H9 (cell line): Measurements from ENCODE around the gene EDA. TPM values are rescaled to one million over a fixed set of nuclear protein-coding genes. Genes with fewer than 3 reads are reported as not detected.

Source experiments
- DNase-seq: peaks from one replicate; pipeline ENCODE4 v3.0.0-alpha.2; 2017
- H2AFZ ChIP-seq: one replicate; pipeline ENCODE4 v1.6.1; 2013; ENCODE audit warnings: mild to moderate bottlenecking, low read length, control low read depth, moderate library complexity
- H2AK5ac ChIP-seq: 2 replicates; pipeline ENCODE4 v1.6.1; 2013; ENCODE audit warnings: low read length, control low read depth, mixed read lengths; ENCODE audit not compliant: insufficient read length
- H2BK120ac ChIP-seq: one replicate; pipeline ENCODE4 v1.6.1; 2013; ENCODE audit warnings: low read depth, mild to moderate bottlenecking, low read length, control low read depth, inconsistent platforms; ENCODE audit not compliant: poor library complexity, severe bottlenecking
- H2BK12ac ChIP-seq: 2 replicates; pipeline ENCODE4 v1.6.1; 2013; ENCODE audit warnings: low read length, control low read depth, mixed read lengths, low read depth; ENCODE audit not compliant: insufficient read length
- H2BK15ac ChIP-seq: 2 replicates; pipeline ENCODE4 v1.6.1; 2013; ENCODE audit warnings: low read depth, low read length, control low read depth
- H2BK20ac ChIP-seq: one replicate; pipeline ENCODE4 v1.6.1; 2013; ENCODE audit warnings: low read depth, mild to moderate bottlenecking, low read length, control low read depth, inconsistent platforms; ENCODE audit not compliant: poor library complexity, severe bottlenecking
- H2BK5ac ChIP-seq: 2 replicates; pipeline ENCODE4 v1.6.1; 2013; ENCODE audit warnings: low read length, control low read depth, mixed read lengths; ENCODE audit not compliant: insufficient read length
- H3K14ac ChIP-seq: 2 replicates; pipeline ENCODE4 v1.6.1; 2013; ENCODE audit warnings: low read length, control low read depth; ENCODE audit not compliant: insufficient read depth
- H3K18ac ChIP-seq: 2 replicates; pipeline ENCODE4 v1.6.1; 2013; ENCODE audit warnings: low read depth, mild to moderate bottlenecking, mixed read lengths, low read length, control low read depth; ENCODE audit not compliant: insufficient read length
- H3K23ac ChIP-seq: 2 replicates; pipeline ENCODE4 v1.6.1; 2013; ENCODE audit warnings: low read length, control low read depth, mixed read lengths, low read depth; ENCODE audit not compliant: insufficient read length
- H3K23me2 ChIP-seq: 2 replicates; pipeline ENCODE4 v1.6.1; 2013; ENCODE audit warnings: low read depth, mild to moderate bottlenecking, mixed read lengths, low read length, control low read depth; ENCODE audit not compliant: insufficient read length, poor library complexity, severe bottlenecking
- H3K27ac ChIP-seq: 2 replicates; pipeline ENCODE4 v1.5.1; 2013; ENCODE audit warnings: low read length, control low read depth, mixed read lengths, low read depth; ENCODE audit not compliant: insufficient read length
- H3K27me3 ChIP-seq: 2 replicates; pipeline ENCODE4 v1.6.1; 2013; ENCODE audit warnings: low read length, control low read depth, inconsistent platforms; ENCODE audit not compliant: insufficient read depth
- H3K4ac ChIP-seq: 2 replicates; pipeline ENCODE4 v1.6.1; 2013; ENCODE audit warnings: low read depth, mild to moderate bottlenecking, control low read depth, inconsistent platforms, low read length, moderate library complexity
- H3K4me1 ChIP-seq: 2 replicates; pipeline ENCODE4 v1.6.1; 2013; ENCODE audit warnings: low read length, control low read depth, inconsistent platforms; ENCODE audit not compliant: insufficient read depth
- H3K4me2 ChIP-seq: 2 replicates; pipeline ENCODE4 v1.6.1; 2013; ENCODE audit warnings: low read length, control low read depth, mixed read lengths; ENCODE audit not compliant: insufficient read length, insufficient read depth
- H3K56ac ChIP-seq: 2 replicates; pipeline ENCODE4 v1.6.1; 2013; ENCODE audit warnings: low read depth, mild to moderate bottlenecking, mixed read lengths, low read length, control low read depth; ENCODE audit not compliant: insufficient read length
- H3K79me1 ChIP-seq: 2 replicates; pipeline ENCODE4 v1.6.1; 2013; ENCODE audit warnings: low read depth, mild to moderate bottlenecking, moderate library complexity, low read length, control low read depth, inconsistent platforms; ENCODE audit not compliant: insufficient read depth, poor library complexity, severe bottlenecking
- H3K79me2 ChIP-seq: 2 replicates; pipeline ENCODE4 v1.6.1; 2013; ENCODE audit warnings: low read length, control low read depth, inconsistent platforms; ENCODE audit not compliant: insufficient read depth
- H3K9ac ChIP-seq: 2 replicates; pipeline ENCODE4 v1.6.1; 2013; ENCODE audit warnings: low read length, control low read depth, mixed read lengths; ENCODE audit not compliant: insufficient read length; ENCODE audit errors: extremely low read depth
- H3K9me3 ChIP-seq: one replicate; pipeline ENCODE4 v1.6.1; 2013; ENCODE audit warnings: low read depth, low read length, inconsistent platforms; ENCODE audit not compliant: control insufficient read depth
- H3T11ph ChIP-seq: one replicate; pipeline ENCODE4 v1.6.1; 2013; ENCODE audit warnings: mild to moderate bottlenecking, low read length, control low read depth, inconsistent platforms
- H4K20me1 ChIP-seq: one replicate; pipeline ENCODE4 v1.6.1; 2013; ENCODE audit not compliant: control insufficient read depth, insufficient read length, insufficient read depth
- H4K5ac ChIP-seq: 2 replicates; pipeline ENCODE4 v1.6.1; 2013; ENCODE audit warnings: low read depth, mild to moderate bottlenecking, mixed read lengths, low read length, control low read depth; ENCODE audit not compliant: insufficient read length
- H4K8ac ChIP-seq: replicated peaks from 2 replicates; pipeline ENCODE4 v1.6.1; 2013; ENCODE audit warnings: low read length, control low read depth, mixed read lengths, low read depth; ENCODE audit not compliant: insufficient read length
- H4K91ac ChIP-seq: 2 replicates; pipeline ENCODE4 v1.6.1; 2013; ENCODE audit warnings: low read depth, mild to moderate bottlenecking, moderate library complexity, mixed read lengths, low read length, control low read depth; ENCODE audit not compliant: insufficient read length
- H3K27ac Mint-ChIP-seq, 3 experiments: 2 replicates in 2 of 3; 3 replicates in 1 of 3; pipeline ENCODE4 v1.8.0; 2020 to 2021; ENCODE audit warnings: mixed read lengths in 3 of 3, mild to moderate bottlenecking in 1 of 3, moderate library complexity in 1 of 3
- H3K27me3 Mint-ChIP-seq: 2 replicates; pipeline ENCODE4 v1.8.0; 2021; ENCODE audit warnings: low read depth, mild to moderate bottlenecking, moderate library complexity, mixed read lengths
- H3K36me3 Mint-ChIP-seq, 3 experiments: 2 replicates in 2 of 3; 3 replicates in 1 of 3; pipeline ENCODE4 v1.8.0; 2020 to 2021; ENCODE audit warnings: low read depth in 3 of 3, mixed read lengths in 3 of 3; ENCODE audit not compliant: insufficient read depth in 1 of 3
- H3K4me1 Mint-ChIP-seq, 2 experiments: 2 replicates each; pipeline ENCODE4 v1.8.0; 2020; ENCODE audit warnings: mixed read lengths in 2 of 2
- H3K4me3 Mint-ChIP-seq, 2 experiments: 2 replicates in 1 of 2; 3 replicates in 1 of 2; pipeline ENCODE4 v1.8.0; 2020 to 2021; ENCODE audit warnings: mild to moderate bottlenecking in 2 of 2, mixed read lengths in 2 of 2, moderate library complexity in 1 of 2
- H3K9me3 Mint-ChIP-seq, 2 experiments: 2 replicates in 1 of 2; 3 replicates in 1 of 2; pipeline ENCODE4 v1.8.0; 2020; ENCODE audit warnings: mild to moderate bottlenecking in 2 of 2, mixed read lengths in 2 of 2, moderate library complexity in 1 of 2
- WGBS: extraction: QIAGEN DNeasy Blood & Tissue Kit; methylation state at CpG from one replicate; pipeline ENCODE4 v1.1.7; 2013; ENCODE audit warnings: missing lambda C conversion rate, low lambda C conversion rate, mixed read lengths; ENCODE audit not compliant: insufficient read length; ENCODE audit errors: extremely low coverage; 5-methylcytosine and 5-hydroxymethylcytosine counted together
- total RNA-seq: library from RNA; stranded (reverse); gene quantifications from 2 replicates; pipeline ENCODE4 v1.2.1, GENCODE V29; 2021
- TF ChIP-seq, protein P1 (sequence below): fragments of 200-600 bp; sonication (generic); conservative IDR thresholded peaks from 3 replicates; pipeline ENCODE4 v1.8.0; 2021; ENCODE audit warnings: antibody characterized with exemption, mild to moderate bottlenecking

EDA gene
- total RNA-seq, 1 experiment from 2014 or later: 7.7 TPM

DNA sequence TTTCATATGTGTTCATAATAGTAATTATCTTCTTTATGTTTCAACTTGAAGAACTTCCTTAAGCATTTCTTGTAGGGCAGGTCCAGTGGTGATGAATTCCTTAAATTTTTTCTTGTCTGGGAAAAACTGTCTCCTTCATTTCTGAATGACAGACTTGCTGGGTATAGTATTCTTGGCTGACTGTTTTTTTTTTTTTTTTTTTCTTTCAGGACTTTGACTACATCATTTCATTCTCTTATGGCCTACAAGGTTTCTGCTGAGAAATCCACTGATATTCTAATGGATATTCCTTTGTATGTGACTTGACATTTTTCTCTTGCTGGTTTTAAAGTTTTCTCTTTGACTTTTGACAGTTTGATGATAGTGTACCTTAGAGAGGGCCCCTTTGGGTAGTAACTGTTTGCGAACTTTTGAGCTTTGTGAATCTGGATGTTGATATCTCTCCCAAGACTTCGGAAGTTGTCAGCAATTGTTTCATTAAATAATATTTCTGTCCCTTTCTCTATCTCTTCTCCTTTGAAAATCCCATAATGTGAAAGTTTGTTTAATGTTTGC is 54.2 kb downstream of the EDA start:
- Mint-ChIP-seq H3K4me3 (no peak overlapping the region), H3K27me3 (no peaks in the 10 kb centered on the region), H3K36me3 (peaks cover 19 to 35% (median 31%) of the 10 kb centered on the region in 3 experiments), H3K9me3 (peaks cover 76 to 83% of the 10 kb centered on the region in 2 experiments), H3K4me1 (no peaks in the 10 kb centered on the region; a peak in 1 of 4 replicates), H3K27ac (no peak overlapping the region)
- H3K79me1 ChIP-seq: no peaks in the 10 kb centered on the region
- no peak overlapping the region for H3K14ac ChIP-seq
- no peak overlapping the region for H4K5ac ChIP-seq
- no peak overlapping the region for H2BK5ac ChIP-seq
- no peak overlapping the region for H3K23ac ChIP-seq
- no peaks in the 10 kb centered on the region for H3K23me2 ChIP-seq
- H3K79me2 ChIP-seq: no peaks in the 10 kb centered on the region
- no peak overlapping the region for H3K56ac ChIP-seq
- H2BK120ac ChIP-seq: no peak overlapping the region
- no peak overlapping the region for H4K91ac ChIP-seq
- no peak overlapping the region for H2AK5ac ChIP-seq
- TF ChIP-seq, protein P1, sequence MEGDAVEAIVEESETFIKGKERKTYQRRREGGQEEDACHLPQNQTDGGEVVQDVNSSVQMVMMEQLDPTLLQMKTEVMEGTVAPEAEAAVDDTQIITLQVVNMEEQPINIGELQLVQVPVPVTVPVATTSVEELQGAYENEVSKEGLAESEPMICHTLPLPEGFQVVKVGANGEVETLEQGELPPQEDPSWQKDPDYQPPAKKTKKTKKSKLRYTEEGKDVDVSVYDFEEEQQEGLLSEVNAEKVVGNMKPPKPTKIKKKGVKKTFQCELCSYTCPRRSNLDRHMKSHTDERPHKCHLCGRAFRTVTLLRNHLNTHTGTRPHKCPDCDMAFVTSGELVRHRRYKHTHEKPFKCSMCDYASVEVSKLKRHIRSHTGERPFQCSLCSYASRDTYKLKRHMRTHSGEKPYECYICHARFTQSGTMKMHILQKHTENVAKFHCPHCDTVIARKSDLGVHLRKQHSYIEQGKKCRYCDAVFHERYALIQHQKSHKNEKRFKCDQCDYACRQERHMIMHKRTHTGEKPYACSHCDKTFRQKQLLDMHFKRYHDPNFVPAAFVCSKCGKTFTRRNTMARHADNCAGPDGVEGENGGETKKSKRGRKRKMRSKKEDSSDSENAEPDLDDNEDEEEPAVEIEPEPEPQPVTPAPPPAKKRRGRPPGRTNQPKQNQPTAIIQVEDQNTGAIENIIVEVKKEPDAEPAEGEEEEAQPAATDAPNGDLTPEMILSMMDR: no peak
- H3K18ac ChIP-seq: no peak overlapping the region
- no peaks in the 10 kb centered on the region for H3K27me3 ChIP-seq
- H2AFZ ChIP-seq: no peak overlapping the region
- H3K4me2 ChIP-seq: no peak overlapping the region
- no peak overlapping the region for H3K9ac ChIP-seq
- WGBS: no CpG with 5 or more reads among the region's 2 CpGs
- H4K8ac ChIP-seq: no peak overlapping the region
- peaks cover 27% of the 10 kb centered on the region for H3K9me3 ChIP-seq
- H2BK15ac ChIP-seq: no peak overlapping the region
- no peaks in the 10 kb centered on the region for H3K4me1 ChIP-seq
- H2BK12ac ChIP-seq: no peak overlapping the region
- no peak overlapping the region for H3K27ac ChIP-seq
- no peak for DNase-seq
- no peak overlapping the region for H3T11ph ChIP-seq
- H3K4ac ChIP-seq: no peak overlapping the region
- no peaks in the 10 kb centered on the region for H4K20me1 ChIP-seq
- H2BK20ac ChIP-seq: no peak overlapping the region
